NCI-H1417 treated with DMSO at 0.1 percent for 48 hours (cell line): Measurements from ENCODE around the gene UBN1.
"Not testable (repeated sequence)": the region's sequence is repeated elsewhere in the genome, so short reads cannot be mapped to it uniquely, and the experiment has no call there.

Experiments used
- DNase-seq: peaks from one replicate; lab custom pipeline; 2025; lab: John Stamatoyannopoulos, UW

The UBN1 gene

DNA sequence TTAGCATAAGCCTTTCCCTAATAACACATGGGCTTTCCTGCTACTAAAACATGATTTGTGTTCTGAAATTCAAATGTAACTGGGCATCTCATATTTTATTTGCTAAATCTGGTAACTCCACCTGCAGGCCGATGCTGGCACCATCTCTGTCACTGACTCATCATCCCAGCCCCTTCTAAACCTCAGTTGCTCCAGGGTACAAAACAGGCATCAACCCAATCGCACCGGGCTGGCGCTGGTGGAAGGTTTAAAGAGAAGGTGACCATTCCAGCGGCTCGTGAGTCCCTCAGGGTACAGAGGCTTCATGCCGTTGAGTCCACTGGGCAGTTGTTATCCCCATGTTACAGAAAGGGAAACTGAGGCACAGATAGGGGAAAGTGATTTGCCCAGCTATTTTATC lies 62.5 kb downstream of the UBN1 start:
- no peak for DNase-seq

DNA sequence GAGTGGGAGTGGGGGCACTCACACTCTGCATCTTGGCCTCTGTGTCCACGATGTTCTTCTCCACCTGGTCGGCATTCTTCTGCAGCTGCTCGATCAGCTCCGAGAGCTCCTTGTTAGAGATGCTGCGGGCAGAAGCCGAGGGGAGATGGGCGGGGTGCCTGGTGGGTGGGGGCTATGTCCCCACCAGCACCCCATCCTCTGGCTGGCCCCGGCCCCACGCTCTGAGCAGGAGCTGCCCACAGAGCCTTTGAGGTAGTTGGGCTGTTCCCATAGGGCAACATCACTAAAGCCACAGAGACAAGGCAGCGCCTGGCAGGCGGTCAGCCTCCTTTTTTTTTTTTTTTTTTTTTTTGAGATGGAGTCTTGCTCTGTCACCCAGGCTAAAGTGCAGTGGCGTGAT lies 63.5 kb downstream of the UBN1 start:
- no peak for DNase-seq

DNA sequence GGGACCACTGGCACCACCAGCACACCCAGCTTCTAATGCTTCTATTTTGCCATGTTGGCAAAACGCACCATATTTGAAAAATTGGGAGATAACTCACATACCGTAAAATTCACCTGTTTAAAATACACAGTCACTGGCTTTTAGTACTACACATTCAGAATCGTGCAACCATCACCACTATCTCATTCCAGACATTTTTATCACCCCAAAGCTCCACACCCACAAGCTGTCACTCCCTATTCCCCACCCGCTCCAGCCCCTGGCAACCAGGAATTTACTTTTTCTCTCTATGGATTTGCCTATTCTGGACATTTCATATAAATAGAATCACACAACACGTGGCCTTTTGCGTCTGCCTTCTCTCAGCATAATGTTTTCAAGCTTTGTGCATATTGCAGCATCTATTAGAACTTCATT lies 64.7 kb downstream of the UBN1 start:
- no peak for DNase-seq

- DNase-seq: no peak
Measured at GRCh38 chr16:4913130-4913773, 66.0 kb downstream of the UBN1 start.

GRCh38 chr16:4913774-4914525 lies 66.7 kb downstream of the UBN1 start:
- DNase-seq: no peak

- DNase-seq: no peak
Measured at GRCh38 chr16:4914528-4915225, 67.4 kb downstream of the UBN1 start.

- no peak for DNase-seq
Measured at GRCh38 chr16:4915226-4915761, 68.0 kb downstream of the UBN1 start.

- no peak for DNase-seq
Measured at GRCh38 chr16:4917117-4917516, 69.8 kb downstream of the UBN1 start.

- DNase-seq: no peak
Measured at GRCh38 chr16:4918781-4919251, 71.5 kb downstream of the UBN1 start.

- DNase-seq: no peak
Measured at GRCh38 chr16:4920826-4921225, 73.5 kb downstream of the UBN1 start.

- DNase-seq: no peak
Measured at GRCh38 chr16:4922721-4923342, 75.6 kb downstream of the UBN1 start.

DNA sequence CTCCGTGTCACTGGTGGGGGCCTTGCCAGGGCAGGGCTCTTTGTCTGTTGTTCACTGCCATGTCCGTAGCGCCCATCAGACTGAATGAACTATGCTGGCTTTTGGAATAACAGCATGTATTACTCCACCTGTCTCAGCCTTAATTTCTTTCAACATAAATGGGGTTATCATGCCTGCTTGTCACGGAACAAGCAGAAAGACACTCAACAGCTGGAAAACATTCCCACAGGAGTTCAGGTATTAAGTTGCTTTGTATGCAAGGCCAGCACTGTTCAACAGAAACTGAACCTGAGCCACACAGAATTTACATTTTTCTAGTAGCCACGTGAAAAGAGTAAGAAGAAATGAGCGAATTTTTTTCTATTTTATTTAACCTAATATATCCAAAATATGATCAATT lies 76.6 kb downstream of the UBN1 start:
- DNase-seq: no peak

DNA sequence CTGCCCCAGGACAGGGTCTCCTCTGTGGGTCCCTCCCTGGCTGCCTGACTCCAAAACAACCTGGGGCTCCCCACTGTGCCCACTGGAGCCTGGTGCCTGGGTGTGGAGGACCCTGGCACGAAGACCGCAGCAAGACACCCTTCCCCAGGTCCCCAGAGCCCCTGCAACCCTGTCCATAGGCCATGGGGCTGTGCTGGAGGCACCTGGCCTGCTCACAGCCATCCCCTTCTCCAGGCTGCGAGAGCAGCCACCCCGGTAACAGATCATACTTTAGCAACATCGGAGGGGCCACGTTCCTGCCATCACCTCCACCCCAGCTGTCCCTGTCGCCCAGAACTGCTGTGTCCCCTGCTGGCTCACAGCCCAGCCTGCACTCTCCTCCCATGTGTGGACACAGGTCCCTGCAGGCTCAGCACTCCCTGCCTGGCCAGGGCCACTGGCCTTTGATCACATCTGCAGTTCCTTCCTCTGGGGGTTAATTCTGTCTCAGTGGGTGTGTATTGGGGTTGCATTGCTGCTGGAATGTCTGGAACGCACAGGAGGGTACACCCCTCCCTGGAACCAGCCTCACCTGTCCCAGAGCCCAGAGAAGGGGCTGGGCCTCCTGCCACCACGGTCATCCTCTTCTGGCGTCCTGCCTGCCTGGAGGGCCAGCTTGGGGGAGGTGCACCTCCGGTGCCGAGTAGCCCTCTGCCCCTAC lies 77.5 kb downstream of the UBN1 start:
- no peak for DNase-seq

GRCh38 chr16:4925293-4925607 lies 78.0 kb downstream of the UBN1 start:
- DNase-seq: no peak

DNA sequence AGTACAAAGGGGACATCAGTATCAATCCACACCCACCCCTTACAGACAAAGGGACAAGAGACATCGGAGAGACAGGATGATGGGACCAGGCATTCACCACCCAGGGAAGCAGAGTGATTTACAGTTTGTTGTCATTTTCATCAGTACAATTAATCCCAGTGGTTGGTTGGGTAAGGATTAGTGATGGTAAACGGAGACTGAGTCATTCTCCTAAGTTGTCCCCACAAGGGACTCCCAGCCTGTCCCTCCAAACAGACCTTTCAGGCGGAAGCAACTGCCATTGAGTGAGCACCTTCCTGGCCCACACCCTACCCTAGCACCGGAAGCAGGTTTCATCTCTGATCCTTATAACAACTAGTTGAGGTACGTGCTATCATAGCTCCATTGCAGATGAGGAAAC lies 78.5 kb downstream of the UBN1 start:
- no peak for DNase-seq

DNA sequence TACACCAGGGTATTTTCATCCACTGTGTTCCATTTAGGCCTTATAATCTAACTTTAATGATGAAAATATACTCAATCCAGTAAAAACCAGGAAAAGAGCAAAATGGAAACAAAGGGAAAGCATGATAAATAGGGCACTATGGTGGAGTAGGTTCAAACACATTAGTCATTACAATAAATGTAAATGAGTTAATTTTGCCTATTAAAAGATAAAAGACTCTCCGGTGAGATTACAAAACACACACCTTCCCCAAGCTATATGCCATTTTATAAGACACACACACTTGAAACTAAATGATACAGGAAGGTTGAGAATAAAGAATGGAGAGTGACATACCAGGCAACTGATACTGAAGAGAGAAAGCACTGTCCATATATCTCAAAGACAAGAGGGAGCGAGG lies 79.6 kb downstream of the UBN1 start:
- DNase-seq: no peak

- DNase-seq: no peak
Measured at GRCh38 chr16:4927661-4928060, 80.4 kb downstream of the UBN1 start.

- no peak for DNase-seq
Measured at GRCh38 chr16:4928227-4928626, 80.9 kb downstream of the UBN1 start.

GRCh38 chr16:4929619-4930018 lies 82.3 kb downstream of the UBN1 start:
- not testable (repeated sequence) for DNase-seq

GRCh38 chr16:4931381-4931780 lies 84.1 kb downstream of the UBN1 start:
- DNase-seq: no peak
